Memory B cell (primary cell): ENCODE data around the gene TBC1D8.

Source experiments
- ATAC-seq: fragments of 150-1000 bp; cut with Tn5 transposase; 2 replicates; pipeline ENCODE4 v1.10.0; 2021; ENCODE audit warnings: low read depth, mild to moderate bottlenecking, moderate library complexity
- DNase-seq, 2 donors: peaks; one replicate each; pipeline ENCODE4 v3.0.0; 2022; ENCODE audit warnings: low spot score in 2 of 2
- H3K27ac Mint-ChIP-seq: one replicate; pipeline ENCODE4 v1.8.0; 2022; ENCODE audit warnings: mild to moderate bottlenecking, moderate library complexity, mixed read lengths
- H3K27me3 Mint-ChIP-seq: one replicate; pipeline ENCODE4 v1.8.0; 2022; ENCODE audit warnings: mixed read lengths
- H3K36me3 Mint-ChIP-seq: one replicate; pipeline ENCODE4 v1.8.0; 2022; ENCODE audit warnings: mild to moderate bottlenecking, mixed read lengths
- H3K4me1 Mint-ChIP-seq: one replicate; pipeline ENCODE4 v1.8.0; 2022; ENCODE audit warnings: mixed read lengths
- H3K4me3 Mint-ChIP-seq: one replicate; pipeline ENCODE4 v1.8.0; 2022; ENCODE audit warnings: mild to moderate bottlenecking, moderate library complexity, mixed read lengths
- H3K9me3 Mint-ChIP-seq: one replicate; pipeline ENCODE4 v1.8.0; 2022; ENCODE audit warnings: mixed read lengths

The TBC1D8 gene

DNA sequence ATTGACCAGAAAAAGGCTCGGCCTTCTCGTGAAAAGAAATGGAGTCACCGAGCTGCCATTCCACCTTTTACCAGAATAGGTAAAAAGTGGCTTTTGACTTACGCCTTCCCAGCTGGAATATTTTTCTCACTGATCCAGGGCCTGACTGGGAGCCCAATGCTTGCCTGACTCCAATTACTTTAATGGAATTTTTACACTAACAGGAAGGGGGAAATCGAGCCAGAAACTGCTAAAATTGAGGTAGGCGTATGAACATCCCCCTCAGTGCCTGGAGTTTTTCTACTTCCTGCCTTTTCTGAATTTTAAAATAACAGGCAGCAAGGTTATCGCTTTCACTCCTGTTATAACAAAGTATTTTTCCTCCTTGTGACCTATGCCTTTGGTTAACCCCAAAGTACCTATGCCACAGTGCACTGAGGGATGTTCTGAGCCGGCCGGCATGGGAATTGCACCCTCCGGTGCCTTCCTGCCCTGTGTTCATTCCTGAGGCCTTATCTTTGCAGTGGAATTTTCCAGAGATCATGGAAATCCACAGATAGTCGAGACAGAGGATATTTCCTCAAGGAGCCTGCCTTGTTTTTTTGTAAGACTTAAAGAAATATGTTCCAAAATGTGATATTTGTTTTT lies 167.4 kb downstream of the TBC1D8 start:
- Mint-ChIP-seq H3K36me3 (no peaks in the 10 kb centered on the region), H3K4me3 (no peak overlapping the region), H3K27me3 (peaks cover 4% of the 10 kb centered on the region), H3K4me1 (peaks cover 5% of the 10 kb centered on the region), H3K27ac (no peak overlapping the region), H3K9me3 (no peaks in the 10 kb centered on the region)
- ATAC-seq (no peak), DNase-seq (no peak)

DNA sequence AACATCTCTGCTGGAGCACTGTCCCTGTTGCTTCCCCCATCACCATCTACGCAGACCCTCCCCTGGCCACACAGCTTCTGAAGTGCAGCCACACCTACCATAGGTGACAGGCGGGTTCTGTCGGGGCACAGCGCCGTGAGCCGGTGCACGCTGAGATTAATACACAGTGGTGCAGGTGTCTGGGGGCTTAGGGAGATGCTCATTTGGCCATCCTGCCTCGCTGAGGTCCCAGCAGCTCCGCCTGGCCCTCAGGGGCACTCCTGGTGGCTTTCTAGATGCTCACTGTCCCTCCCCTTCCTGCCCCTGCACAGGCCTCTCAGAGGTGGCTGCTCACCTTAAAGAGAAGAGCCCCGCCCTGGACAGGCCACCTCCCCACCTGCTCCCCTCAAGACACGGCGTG lies 168.0 kb downstream of the TBC1D8 start:
- Mint-ChIP-seq H3K9me3 (no peaks in the 10 kb centered on the region), H3K36me3 (no peaks in the 10 kb centered on the region), H3K4me1 (peaks cover 11% of the 10 kb centered on the region), H3K27ac (no peak overlapping the region), H3K4me3 (no peak overlapping the region), H3K27me3 (peaks cover 4% of the 10 kb centered on the region)
- ATAC-seq (no peak), DNase-seq (no peak)

DNA sequence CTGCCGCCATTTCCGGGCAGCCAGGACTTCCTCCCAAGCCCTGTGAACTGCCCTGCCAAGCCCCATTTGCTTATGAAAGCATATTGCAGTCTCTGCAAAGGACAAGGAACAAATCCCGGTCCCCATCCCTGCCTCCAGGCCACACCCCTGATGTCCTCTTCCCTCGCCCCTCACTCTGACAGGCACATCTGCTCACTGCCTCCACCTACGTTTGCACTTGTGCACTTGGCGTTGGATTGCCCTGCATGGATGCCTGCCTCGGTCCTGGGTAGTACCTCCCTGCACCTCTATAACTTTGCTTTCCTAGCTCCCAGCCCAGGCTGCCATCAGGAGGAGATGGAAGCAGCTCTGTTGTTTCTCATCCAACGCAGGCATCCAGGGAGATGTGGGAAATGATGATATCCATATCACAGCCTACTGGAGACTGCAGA lies 168.7 kb downstream of the TBC1D8 start:
- no peak overlapping the region for H3K4me3 Mint-ChIP-seq
- peaks cover 4% of the 10 kb centered on the region for H3K27me3 Mint-ChIP-seq
- H3K9me3 Mint-ChIP-seq = no peaks in the 10 kb centered on the region
- H3K27ac Mint-ChIP-seq = no peak overlapping the region
- no peaks in the 10 kb centered on the region for H3K36me3 Mint-ChIP-seq
- peaks cover 18% of the 10 kb centered on the region for H3K4me1 Mint-ChIP-seq
- no peak for ATAC-seq
- no peak for DNase-seq

DNA sequence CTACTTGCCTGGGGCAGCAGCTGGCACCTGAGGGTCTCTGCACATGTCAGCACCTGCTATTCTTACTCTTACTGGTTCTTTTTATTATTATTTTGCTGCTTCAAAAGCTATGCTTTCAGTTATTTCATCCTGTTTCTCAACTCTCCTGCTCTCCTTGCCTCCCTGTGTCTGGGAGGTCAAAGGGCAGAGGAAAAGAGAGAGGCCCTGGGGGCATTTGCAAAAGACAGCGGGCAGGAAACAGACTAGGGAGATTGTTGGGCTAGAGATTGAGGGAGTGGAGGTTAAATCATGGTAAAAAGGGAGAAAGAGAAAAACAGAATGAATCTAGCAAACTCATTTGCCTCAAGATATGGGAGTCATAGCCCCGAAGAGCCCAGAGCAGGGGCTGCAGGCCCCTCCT lies 170.2 kb downstream of the TBC1D8 start:
- no peak overlapping the region for H3K4me3 Mint-ChIP-seq
- no peak overlapping the region for H3K27ac Mint-ChIP-seq
- peaks cover 4% of the 10 kb centered on the region for H3K27me3 Mint-ChIP-seq
- no peaks in the 10 kb centered on the region for H3K9me3 Mint-ChIP-seq
- DNase-seq (no peak), ATAC-seq (no peak)
- H3K36me3 Mint-ChIP-seq = no peaks in the 10 kb centered on the region
- H3K4me1 Mint-ChIP-seq = peaks cover 29% of the 10 kb centered on the region

DNA sequence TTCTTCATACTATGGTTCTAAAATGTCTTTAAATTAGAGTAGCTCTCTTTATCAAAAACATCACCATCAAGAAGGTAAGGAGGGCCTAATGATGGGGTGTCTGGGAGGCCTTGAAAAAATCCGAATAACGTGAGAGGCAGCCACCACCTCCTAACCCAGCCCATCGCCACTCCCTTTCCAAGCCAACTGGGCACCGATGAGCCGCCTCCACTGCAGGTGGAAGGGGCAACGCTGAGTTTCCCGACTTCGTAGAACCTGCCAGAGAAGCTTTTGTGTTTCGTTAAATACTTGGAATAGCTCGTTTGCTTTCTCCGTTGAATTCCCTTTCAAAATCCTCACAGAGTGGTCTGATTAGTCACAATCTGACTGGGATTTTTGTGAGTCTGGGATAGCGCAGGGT lies 171.1 kb downstream of the TBC1D8 start:
- H3K36me3 Mint-ChIP-seq = no peaks in the 10 kb centered on the region
- H3K4me3 Mint-ChIP-seq = no peak overlapping the region
- peaks cover 2% of the 10 kb centered on the region for H3K27me3 Mint-ChIP-seq
- no peak for DNase-seq
- H3K4me1 Mint-ChIP-seq = peaks cover 27% of the 10 kb centered on the region
- H3K9me3 Mint-ChIP-seq = no peaks in the 10 kb centered on the region
- no peak overlapping the region for H3K27ac Mint-ChIP-seq
- ATAC-seq = no peak

DNA sequence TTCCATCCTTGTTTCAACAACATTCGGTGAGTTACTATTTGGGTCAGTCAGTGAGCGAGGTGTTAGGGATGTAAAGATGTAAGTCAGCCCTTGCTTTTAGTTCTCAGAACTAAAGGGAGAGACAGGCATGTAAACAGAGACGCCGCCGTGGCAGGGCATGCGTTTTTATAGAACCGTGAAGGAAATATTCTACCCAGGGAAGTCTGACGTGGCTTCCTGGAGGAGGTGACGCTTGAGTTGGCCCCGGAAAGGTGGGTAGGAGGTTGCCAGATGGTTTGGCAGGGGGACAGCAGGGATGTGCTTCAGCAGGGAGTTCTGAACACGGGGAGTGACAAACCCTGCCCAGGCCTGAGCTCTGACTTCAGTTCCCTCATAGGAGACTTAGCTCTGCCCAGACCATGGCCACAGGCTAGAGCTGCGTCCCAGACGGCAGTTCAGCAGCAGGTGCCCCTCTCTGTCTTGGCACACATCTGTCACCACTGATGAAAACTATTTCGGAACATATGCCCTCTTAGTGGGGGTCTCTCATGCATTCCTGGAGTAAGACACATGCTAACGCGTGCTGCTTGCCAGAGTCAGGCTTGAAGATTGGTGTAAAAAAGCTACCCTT lies 172.5 kb downstream of the TBC1D8 start:
- no peaks in the 10 kb centered on the region for H3K36me3 Mint-ChIP-seq
- ATAC-seq (peak; percentile 20), DNase-seq (no peak)
- peaks cover 3% of the 10 kb centered on the region for H3K27me3 Mint-ChIP-seq
- H3K9me3 Mint-ChIP-seq = no peaks in the 10 kb centered on the region
- peak overlapping the region; percentile 49 for H3K4me3 Mint-ChIP-seq
- H3K4me1 Mint-ChIP-seq = peaks cover 24% of the 10 kb centered on the region
- no peak overlapping the region for H3K27ac Mint-ChIP-seq

DNA sequence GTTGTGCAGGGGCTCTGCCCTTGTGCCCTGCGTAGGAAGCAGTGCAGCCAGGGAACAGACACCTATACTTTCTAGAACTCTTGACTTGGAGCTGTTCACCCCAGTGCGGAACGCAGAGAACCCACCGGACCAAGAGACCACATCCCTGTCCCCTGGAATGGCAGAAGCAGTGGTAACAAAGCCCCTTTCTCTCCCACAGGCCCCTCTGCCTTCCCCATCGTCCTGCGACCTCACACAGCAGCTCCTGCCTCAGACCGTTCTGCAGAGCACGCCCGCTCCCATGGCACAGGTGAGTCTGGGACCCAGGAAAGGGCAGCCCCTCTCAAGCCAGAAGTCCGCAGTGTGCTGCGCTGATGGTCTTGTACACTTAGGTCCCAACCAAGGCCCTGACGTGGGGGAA lies 173.7 kb downstream of the TBC1D8 start:
- DNase-seq (no peak), ATAC-seq (no peak)
- Mint-ChIP-seq H3K27ac (no peak overlapping the region), H3K9me3 (no peaks in the 10 kb centered on the region), H3K4me3 (peak overlapping the region; percentile 16), H3K27me3 (peaks cover 3% of the 10 kb centered on the region), H3K36me3 (no peaks in the 10 kb centered on the region), H3K4me1 (peaks cover 24% of the 10 kb centered on the region)

DNA sequence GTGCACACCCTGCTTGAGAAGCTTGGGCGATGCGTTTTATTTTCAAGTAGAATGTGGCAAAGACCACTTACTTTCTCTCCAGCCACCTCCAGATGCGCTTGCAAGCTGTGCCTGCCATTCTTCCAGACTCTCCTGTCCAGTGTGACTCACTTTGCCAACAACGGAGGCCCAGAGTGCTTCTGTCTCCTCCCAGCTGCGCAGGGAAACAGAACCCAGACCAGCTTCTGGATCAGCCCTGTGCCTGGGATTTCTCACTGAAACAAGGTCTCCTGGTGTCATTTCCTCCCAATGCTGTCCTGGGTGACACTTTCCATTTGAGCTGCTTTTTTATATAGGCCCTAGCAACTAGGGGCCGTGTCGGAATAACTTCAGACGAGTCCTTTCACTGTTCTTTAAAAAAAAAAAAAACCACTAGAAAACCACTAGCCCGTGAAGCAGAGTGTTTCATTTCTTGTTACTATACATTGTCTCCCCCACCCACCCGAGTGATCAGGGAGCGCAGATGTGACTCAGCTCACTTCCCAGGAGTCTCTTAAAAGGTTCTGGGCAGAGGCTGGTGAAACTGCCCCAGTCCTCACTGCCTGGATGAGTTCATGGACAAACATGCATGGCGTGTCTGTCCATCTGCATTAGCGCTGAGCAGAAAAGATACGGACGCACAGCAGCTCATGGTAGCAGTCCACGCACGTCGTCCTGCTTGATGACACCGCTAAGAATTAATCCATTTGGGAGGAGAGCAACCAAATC lies 174.4 kb downstream of the TBC1D8 start:
- peak; percentile 91 for ATAC-seq

DNA sequence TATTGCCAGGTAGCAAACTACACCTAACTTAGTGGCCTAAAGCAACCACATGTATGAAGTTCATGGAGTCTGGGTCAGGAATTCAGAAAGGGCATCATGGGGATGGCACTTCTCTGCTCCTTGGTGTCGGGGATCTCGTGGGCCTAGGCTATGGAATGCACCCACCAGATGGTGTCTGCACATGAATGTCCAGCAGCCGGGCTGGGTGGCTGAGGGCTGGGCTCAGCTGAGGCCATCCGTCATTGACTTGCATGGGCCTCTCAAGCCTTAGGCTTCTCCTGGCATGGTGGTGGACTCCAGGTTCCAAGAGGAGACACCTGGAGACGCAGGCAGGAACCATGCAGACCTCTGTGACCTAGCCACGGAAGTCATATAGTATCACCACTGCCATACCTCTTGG lies 175.1 kb downstream of the TBC1D8 start:
- Mint-ChIP-seq H3K4me3 (no peak overlapping the region), H3K9me3 (no peaks in the 10 kb centered on the region), H3K36me3 (no peaks in the 10 kb centered on the region), H3K4me1 (peaks cover 24% of the 10 kb centered on the region), H3K27me3 (peaks cover 6% of the 10 kb centered on the region), H3K27ac (no peak overlapping the region)
- DNase-seq (no peak), ATAC-seq (no peak)

More for the DNA sequence above, 174.4 kb downstream of the TBC1D8 start:
- peaks cover 24% of the 10 kb centered on the region for H3K4me1 Mint-ChIP-seq
- no peaks in the 10 kb centered on the region for H3K9me3 Mint-ChIP-seq
- H3K36me3 Mint-ChIP-seq = no peaks in the 10 kb centered on the region
- DNase-seq = peak in 1 of 2 donors; percentile 25
- H3K27ac Mint-ChIP-seq = no peak overlapping the region
- H3K27me3 Mint-ChIP-seq = peaks cover 3% of the 10 kb centered on the region
- peak overlapping the region; percentile 68 for H3K4me3 Mint-ChIP-seq

DNA sequence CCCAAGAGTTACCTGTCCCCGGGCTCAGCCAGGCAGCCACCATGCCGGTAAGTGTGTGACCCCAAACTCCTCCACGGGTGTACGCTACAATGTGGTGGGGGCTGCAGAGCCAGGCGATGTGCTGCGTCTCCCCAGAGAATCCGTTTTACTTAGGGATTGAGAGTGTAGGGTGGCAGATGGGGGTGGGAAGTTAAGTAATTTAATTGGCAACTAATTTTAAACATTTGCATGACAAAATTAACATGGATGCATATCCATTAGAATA lies 175.7 kb downstream of the TBC1D8 start:
- H3K4me3 Mint-ChIP-seq = no peak overlapping the region
- H3K27me3 Mint-ChIP-seq = peaks cover 6% of the 10 kb centered on the region
- H3K4me1 Mint-ChIP-seq = peaks cover 24% of the 10 kb centered on the region
- H3K36me3 Mint-ChIP-seq = no peaks in the 10 kb centered on the region
- no peaks in the 10 kb centered on the region for H3K9me3 Mint-ChIP-seq
- DNase-seq (no peak), ATAC-seq (no peak)
- H3K27ac Mint-ChIP-seq = no peak overlapping the region

DNA sequence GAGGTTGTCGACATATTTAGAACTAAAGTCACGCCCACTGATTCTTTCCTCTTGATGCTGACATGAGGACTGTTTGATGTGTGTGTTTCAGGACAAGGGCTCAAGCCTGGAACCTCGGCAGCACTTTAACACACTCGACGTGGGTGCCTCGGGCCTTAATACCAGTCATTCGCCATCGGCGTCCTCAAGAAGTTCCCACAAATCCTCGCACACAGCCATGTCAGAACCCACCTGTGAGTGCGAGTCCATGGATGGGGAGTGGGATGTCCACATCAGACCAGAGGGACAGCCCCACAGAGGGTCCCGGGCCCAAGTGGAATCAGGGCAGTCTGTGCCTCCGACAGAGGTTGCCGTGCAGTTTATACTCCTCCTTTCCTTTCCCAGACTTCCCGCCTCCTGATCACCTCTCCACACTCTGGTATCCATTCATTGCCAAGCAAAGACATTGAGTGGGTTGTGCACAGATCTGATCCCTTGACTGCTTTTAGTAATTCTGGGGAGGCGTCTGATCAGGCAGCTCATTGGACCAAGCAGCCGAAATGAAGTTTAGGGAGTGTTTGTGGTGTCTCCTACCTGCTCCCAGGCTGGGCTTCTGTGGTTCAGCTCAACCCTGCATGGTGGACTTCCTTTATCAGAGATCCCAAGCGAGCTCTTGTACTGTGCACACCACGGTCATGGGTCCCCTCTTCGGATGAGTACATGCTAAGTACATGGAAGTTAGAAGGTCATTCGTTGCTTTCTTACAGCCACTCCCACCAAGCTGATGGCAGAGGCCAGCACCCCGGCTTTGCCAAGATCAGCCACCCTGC lies 176.3 kb downstream of the TBC1D8 start:
- ATAC-seq = no peak
- no peaks in the 10 kb centered on the region for H3K36me3 Mint-ChIP-seq
- H3K9me3 Mint-ChIP-seq = no peaks in the 10 kb centered on the region
- H3K4me3 Mint-ChIP-seq = no peak overlapping the region
- H3K27me3 Mint-ChIP-seq = peaks cover 8% of the 10 kb centered on the region
- no peak for DNase-seq
- H3K4me1 Mint-ChIP-seq = peaks cover 24% of the 10 kb centered on the region
- no peak overlapping the region for H3K27ac Mint-ChIP-seq

DNA sequence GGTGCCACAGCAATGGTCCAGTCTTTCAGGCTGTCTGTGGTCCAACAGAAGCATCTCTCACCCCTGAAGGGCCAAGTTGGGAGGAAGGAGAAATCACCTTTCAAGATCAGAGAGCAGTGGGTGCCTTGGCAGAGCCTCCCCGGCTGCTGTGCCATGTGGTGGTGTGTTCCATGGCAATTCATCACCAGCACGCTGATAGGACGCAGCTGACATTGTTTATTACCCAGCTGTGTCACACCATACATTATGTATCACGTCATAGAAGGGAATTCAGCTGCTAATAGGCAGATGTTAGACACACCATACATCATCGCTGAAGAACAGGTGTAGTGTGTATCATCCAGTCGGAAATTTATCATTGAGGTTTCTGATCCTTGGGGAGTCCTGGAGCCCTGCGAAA lies 178.7 kb downstream of the TBC1D8 start:
- H3K27ac Mint-ChIP-seq = no peak overlapping the region
- peaks cover 16% of the 10 kb centered on the region for H3K27me3 Mint-ChIP-seq
- ATAC-seq = no peak

DNA sequence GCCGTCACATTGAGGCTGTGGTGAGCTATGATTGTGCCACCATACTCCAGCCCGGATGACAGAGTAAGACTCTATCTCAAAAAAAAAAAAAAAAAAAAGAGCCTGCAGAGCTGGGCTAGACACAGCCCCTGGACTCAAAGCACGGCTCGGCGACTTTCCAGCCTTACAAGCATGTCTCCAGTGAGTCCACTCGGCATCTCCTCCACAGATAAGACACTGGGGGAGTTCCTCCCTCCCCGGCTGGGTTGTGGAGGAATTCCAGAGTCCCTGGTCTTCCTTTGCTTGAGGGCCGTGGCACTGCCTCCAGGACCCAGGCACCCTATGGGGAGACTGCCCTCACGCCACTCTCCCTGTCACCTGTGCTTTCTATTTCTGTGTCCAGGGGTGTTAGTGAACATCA lies 180.0 kb downstream of the TBC1D8 start:
- Mint-ChIP-seq H3K4me1 (peaks cover under 1% of the 10 kb centered on the region), H3K27ac (no peak overlapping the region), H3K4me3 (no peak overlapping the region), H3K27me3 (peaks cover 16% of the 10 kb centered on the region), H3K36me3 (no peaks in the 10 kb centered on the region), H3K9me3 (no peaks in the 10 kb centered on the region)
- DNase-seq (no peak), ATAC-seq (no peak)

More for the DNA sequence above, 178.7 kb downstream of the TBC1D8 start:
- Mint-ChIP-seq H3K9me3 (no peaks in the 10 kb centered on the region), H3K36me3 (no peaks in the 10 kb centered on the region), H3K4me1 (peaks cover 11% of the 10 kb centered on the region), H3K4me3 (no peak overlapping the region)
- no peak for DNase-seq

DNA sequence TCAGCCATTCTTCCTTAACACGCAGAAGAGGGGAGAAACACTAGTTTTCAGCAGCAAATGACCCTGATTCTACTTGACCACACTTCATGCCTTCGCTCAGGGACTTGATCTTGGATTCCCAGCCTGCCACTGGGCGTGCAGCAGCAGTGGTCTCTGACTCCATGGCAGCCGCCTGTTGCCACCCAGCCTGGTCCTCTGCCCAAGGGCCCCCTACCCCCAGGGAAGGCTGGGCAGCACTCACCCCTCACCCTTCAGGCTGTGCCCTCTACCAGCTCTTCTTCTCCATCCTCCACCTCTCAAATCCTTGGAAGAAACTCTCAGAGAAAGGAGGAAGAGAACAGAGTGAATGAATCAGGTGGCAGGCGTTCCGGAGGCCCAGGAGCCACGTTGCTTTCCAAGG lies 181.2 kb downstream of the TBC1D8 start:
- DNase-seq (no peak), ATAC-seq (no peak)
- Mint-ChIP-seq H3K27me3 (peaks cover 16% of the 10 kb centered on the region), H3K27ac (no peak overlapping the region), H3K4me1 (no peaks in the 10 kb centered on the region), H3K4me3 (no peak overlapping the region), H3K9me3 (no peaks in the 10 kb centered on the region), H3K36me3 (no peaks in the 10 kb centered on the region)
